Amygdala (tissue), 56 donors: ENCODE measurements around the gene NKIRAS2.
A peak's percentile ranks its signal among the peaks of the same experiment; 100 is the strongest.

Experiments
- DNase-seq, 56 donors: peaks; one replicate each; lab custom pipeline; 2025; lab: John Stamatoyannopoulos, UW

The NKIRAS2 gene

GRCh38 chr17:42019509-42020404 lies at the start of gene NKIRAS2:
TSS of gene NKIRAS2 (plus strand) at chr17:42020090. CDS start at chr17:42021578, 1,488 bp downstream.
- DNase-seq, result peak in 55 of 56 donors; percentile 45 to 93 (median 84)

GRCh38 chr17:41970901-41971331 lies 49.0 kb upstream of the NKIRAS2 start:
- no peak for DNase-seq

GRCh38 chr17:41971721-41972523 lies 48.0 kb upstream of the NKIRAS2 start:
- DNase-seq, result no peak

DNA sequence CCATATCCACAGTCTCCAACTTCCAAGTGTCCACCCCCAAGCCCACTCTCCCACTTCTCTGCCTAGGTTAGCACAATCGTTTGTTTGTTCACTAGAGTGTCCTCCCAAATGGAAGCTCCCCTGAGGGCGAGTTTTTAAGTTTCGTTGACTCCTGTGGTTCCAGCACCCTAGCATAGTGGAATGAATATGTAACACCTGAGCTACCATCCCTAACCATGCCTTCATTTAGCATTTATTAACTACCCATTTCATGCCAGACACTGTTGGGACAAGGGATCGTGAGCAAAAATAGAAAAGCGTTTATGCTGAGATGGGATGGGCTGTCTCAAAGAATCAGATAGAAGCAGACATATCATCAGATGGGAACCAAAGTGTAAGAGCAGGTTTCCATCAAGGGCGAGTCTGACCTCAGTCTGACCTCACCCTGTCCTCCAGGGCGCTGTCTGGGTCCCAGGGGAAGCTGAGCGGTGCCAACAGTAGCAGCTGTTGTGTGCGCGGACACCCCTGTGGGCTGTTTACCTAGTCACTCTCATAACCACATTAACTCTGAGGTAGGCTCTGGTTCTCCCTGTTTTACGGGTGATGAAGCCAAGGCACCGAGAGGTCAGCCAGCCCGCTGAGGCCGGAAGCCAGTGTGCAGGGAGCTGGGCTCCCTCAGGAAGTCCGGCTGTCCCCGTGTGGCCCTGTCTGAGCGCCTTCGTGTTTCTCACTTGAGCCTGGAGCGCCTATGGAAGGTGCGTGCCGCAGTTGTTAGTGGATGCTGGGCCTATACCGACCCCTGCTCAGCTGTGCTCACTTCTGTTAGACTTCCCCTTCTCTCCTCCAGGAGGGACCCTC lies 47.1 kb upstream of the NKIRAS2 start:
- no peak for DNase-seq

DNA sequence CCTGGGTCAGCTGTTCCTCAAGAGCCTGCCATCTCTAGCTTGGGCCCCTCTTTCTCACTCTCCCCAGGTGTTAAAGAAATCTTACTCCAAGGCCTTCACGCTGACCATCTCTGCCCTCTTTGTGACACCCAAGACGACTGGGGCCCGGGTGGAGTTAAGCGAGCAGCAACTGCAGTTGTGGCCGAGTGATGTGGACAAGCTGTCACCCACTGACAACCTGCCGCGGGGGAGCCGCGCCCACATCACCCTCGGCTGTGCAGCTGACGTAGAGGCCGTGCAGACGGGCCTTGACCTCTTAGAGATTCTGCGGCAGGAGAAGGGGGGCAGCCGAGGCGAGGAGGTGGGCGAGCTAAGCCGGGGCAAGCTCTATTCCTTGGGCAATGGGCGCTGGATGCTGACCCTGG lies 46.5 kb upstream of the NKIRAS2 start:
- DNase-seq, result peak in 2 of 56 donors; percentile 15 to 16

GRCh38 chr17:41974031-41974430 lies 45.9 kb upstream of the NKIRAS2 start:
- DNase-seq, result no peak

DNA sequence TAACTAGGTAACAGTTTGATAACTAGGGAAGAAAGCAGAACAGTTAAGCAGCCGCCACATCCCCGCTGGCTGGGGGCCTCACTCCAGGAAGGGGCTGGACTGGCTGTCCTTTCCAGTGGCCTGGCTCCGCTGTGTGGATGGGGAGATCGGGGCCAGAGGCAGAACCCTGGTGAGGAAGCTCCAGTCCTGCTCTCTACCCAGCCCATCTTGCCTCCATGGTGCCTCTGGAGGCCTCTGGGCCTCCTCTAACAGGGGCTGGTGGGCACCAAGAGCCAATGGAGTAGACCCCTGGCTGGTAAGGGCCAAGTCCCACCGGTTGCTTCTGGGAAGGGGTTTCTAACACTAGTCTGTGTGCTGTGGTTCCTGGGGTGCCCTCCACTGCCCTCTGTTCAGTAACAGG lies 45.2 kb upstream of the NKIRAS2 start:
- peak in 2 of 56 donors; percentile 20 to 49 for DNase-seq

DNA sequence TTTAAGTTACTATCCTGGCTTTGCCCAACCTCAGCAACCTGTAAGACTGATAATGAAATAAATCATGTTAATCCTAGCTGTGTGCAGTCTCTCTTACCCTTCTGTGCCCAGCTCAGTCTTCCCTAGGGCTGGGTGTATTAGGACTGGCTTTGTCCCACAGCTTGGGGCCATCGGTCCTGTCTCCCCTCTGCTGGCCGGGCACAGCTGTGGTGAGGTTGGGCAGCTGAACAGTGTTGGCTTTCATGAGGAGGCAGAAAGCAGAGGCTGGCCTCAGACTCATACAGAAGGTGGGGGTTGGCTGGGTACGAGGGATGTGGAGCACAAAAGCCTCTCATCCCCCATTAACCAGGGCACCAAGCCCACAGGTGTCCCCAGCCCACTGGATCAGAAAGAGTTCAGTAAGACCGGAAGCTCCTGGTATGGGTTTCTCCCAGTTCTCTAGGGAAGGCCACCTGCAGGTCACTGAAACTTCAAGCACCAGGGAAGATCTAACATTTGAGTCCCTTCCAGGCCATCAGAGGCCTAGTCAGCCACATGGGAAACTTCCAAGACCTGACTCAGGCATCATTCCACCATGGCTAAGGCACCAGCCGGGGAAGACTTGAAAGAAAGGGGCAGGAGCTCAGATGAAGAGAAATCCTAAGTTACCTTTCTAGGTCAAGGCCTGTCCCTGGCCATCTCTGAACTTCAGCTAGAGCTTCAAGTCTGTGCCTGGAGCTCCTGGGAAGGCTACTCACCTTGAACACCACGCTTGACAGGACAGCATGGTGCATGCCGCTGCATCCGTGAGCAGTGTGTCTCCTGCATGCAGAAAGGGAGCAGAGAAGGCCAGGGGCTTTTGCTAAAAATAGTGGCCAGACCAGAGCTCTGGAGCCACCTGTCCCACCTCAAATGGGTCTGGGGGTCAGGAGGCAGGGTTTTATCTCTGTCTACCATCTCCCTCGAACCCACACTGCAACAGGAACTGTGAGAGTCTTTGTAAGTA lies 44.5 kb upstream of the NKIRAS2 start:
- peak in 51 of 56 donors; percentile 23 to 90 (median 68) for DNase-seq

- DNase-seq, result peak in 4 of 56 donors; percentile 10 to 43 (median 22)
Measured at GRCh38 chr17:41976142-41976768, 43.6 kb upstream of the NKIRAS2 start.

- DNase-seq, result no peak
Measured at GRCh38 chr17:41977991-41978390, 41.9 kb upstream of the NKIRAS2 start.

- no peak for DNase-seq
Measured at GRCh38 chr17:41982026-41982760, 37.7 kb upstream of the NKIRAS2 start.

GRCh38 chr17:41984454-41984853 lies 35.4 kb upstream of the NKIRAS2 start:
- no peak for DNase-seq

DNA sequence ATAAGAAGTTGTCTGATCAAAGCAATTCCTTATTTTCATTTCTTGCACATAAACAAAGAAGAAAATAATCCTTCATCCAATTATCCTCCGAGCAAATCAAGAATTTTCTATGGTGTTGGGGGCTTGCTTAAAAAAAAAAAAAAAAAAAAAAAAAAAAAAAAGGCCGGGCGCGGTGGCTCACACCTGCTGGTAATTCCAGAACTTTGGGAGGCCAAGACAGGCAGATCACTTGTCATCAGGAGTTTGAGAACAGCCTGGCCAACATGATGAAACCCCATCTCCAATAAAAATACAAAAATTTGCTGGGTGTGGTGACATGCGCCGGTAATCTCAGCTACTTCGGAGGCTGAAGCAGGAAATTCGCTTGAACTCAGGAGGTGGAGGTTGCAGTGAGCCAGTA lies 34.0 kb upstream of the NKIRAS2 start:
- no peak for DNase-seq

GRCh38 chr17:41986634-41987033 lies 33.3 kb upstream of the NKIRAS2 start:
- DNase-seq, result no peak

DNA sequence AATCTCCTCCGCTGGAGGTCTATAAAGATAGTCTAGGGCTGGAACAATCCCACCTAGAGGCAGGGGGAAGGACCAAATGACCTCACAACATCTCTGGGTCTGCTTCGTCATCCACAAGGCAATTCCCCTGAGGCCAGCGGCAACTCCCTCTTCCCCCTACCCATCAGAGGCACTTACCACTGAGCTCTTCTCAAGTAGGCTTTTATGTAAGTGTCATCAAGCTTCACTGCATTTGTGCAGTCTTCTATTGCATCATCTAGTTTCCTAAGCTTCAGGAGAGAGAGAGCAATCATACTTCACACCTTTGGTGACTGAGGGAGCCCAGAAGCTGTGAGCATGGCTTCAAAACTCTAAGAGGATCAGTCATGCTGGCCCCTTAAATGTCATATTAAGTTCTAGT lies 32.2 kb upstream of the NKIRAS2 start:
- DNase-seq, result no peak

DNA sequence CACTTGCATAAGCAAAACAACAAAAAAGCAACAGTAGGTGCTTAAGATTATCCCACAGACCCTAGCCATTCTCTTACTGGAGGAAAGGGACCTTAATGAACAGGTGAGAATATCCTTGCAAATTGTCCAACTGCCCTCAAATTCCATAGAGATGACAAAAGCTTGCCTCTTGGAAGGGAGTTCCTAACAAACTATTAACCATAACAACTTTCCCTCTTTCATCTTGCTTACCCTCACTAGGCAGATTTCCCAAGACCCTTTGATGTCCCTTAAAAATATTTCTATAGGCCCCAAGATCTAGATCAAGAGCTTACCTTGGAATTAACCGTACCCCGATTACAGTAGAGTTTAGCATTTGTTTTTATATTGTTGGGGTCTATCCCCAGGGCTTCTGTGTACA lies 31.5 kb upstream of the NKIRAS2 start:
- no peak for DNase-seq

DNA sequence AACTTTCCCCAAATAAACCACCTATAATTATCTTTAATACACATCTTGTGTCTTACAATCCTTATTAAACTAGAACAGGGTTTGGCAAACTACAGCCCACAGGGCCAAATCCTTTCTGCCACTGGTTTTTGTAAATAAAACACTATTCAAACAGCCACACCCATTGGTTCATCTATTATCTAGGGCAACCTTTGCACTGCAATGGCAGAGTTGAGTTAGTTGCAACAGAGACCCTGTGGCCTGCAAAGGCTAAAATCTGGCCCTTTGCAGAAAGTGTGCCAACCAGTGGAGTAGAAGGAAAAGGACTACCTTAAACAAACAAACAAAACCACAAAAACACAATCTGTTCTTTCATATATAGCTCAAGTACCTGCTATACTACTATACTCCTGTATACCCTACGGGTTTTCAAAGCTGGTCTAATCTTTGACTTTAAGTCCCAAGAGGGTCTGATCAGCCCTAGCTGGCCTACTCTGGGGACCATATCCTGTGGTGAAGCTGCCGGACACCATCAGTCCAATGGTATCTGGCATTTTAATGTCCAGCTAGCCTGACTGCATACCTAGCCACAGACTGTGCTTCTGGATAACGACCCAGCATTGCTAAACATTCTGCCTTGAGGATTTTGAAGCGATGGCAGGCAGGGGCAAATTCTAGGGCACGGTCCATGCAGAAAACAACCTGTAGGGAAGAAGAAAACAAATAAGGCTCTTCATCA lies 30.0 kb upstream of the NKIRAS2 start:
- DNase-seq, result no peak
